ENCODE measurements around the gene CYSLTR2.

DNA sequence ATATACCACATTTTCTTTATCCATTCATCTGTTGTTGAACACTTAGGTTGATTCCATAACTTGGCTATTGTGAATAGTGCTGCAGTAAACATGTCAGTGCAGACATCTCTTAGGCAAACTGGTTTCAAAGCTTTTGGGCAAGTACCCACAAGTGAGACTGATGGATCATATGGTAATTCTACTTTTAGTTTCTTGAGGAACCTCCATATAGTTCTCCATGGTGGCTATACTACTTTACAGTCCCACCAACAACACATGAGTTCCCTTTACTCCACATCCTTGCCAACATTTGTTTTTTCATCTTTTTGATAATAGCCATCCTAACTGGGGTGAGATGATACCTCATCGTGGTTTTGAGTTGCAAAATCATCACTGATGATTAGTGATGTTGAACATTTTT lies 8.5 kb downstream of the CYSLTR2 start:
- TF ChIP-seq CTCF (conservative IDR thresholded peaks at IDR 0.05) (no peak), EZH2 (IDR thresholded peaks at IDR 0.05; ENCODE audit: low read depth) (no peak)

Data from PC-9 (cell line).